ENCODE results near the gene ANKRD31. TPM values are rescaled to one million over a fixed set of nuclear protein-coding genes. Genes with fewer than 3 reads are reported as not detected.

The ANKRD31 gene, protein sequence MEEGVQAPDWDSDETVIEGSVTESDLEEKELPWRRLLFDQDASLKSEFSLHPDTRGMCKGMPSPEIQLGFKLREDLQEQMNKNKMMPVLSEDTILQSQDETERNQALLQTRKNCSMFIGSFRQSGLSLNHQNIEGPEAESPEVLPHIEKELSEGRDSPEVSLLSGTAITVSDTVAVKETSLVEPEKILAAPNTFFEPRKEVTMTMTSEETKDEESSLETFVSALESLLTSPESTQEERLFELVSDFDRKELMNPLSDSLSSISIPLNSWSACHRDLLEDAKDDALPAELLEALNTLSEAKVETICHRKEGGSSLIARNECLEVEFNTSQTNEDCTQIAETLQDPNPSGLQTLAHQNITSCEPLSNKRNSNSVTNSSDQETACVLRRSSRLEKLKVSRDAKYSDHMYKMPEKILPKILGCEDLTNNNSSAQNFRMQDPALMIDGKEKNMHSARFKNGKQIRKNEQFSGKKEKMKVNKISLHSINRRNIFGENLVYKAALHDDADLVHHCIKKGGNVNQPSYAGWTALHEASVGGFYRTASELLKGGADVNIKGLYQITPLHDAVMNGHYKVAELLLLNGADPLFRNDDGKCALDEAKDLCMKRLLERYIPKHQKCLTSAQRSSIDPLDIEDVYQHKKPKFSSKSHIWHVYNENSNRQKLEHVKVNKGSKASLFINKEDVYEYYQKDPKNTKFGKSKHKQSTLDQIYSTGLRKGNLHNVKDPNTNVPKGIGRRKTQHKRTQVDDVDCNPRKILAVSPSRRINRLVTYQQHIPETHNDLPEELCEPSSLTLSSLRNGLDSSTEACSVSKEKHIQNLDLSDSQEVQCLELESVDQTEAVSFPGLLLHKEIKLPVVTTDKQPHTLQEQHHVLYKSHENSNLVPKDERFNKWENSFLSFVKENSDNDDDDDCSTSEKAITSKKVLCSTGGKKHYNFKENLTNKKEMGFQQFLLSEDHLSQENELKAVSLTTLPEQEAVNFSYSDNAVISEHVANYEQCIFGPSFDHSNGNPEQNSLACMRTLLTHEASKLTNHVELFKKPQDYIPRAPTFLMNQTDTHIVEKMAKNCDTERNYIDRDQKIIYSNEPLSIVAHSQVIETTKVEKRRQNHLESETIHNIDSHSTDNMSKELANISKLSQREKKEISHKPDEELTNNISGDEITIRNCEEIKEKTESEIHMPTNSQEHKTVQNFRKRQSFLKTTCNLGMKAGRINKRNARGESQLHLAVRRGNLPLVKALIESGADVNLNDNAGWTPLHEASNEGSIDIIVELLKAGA (N-terminal part only)
- polyA plus RNA-seq (2013), result 0.14 TPM in 2 replicates

GRCh38 chr5:75236322-75237316 lies at the start of gene ANKRD31:
Gene ANKRD31, minus strand, starts transcription at chr5:75236878. Its CDS starts 192 bp downstream, at chr5:75236686.
- no CpG with 5 or more reads among the region's 58 CpGs for WGBS (ENCODE audit: extremely low coverage, insufficient coverage, insufficient read length)
- no peak within 1 kb of the TSS for H3K23ac ChIP-seq (ENCODE audit: low read length)
- H3K36me3 ChIP-seq (ENCODE audit: control insufficient read depth in 1 of 2, insufficient read depth in 2 of 2, low read length in 2 of 2), result peaks cover 0 to 1% of the 10 kb centered on the region in 2 experiments
- H3K79me2 ChIP-seq (ENCODE audit: control insufficient read depth, insufficient read depth, low read length, poor library complexity), result peaks cover 2% of the 10 kb centered on the region
- peak within 1 kb of the TSS; percentile 50 for H3K14ac ChIP-seq (ENCODE audit: low read length)
- H3K27ac ChIP-seq (ENCODE audit: low read depth, low read length), result no peak within 1 kb of the TSS
- peak; percentile 69 to 84 for DNase-seq
- no peak within 1 kb of the TSS for H2AK5ac ChIP-seq (ENCODE audit: low read length)
- H3K9ac ChIP-seq (ENCODE audit: low read length), result peak within 1 kb of the TSS; percentile 37
- no peak within 1 kb of the TSS for H2BK5ac ChIP-seq (ENCODE audit: low read depth, low read length, poor library complexity)
- H4K91ac ChIP-seq (ENCODE audit: low read depth, low read length), result peak within 1 kb of the TSS; percentile 52
- peaks cover 9 to 13% of the 10 kb centered on the region in 2 experiments for H3K4me1 ChIP-seq (ENCODE audit: control insufficient read depth in 1 of 2, insufficient read depth in 2 of 2, low read length in 2 of 2)
- peak within 1 kb of the TSS; percentile 50 for H4K12ac ChIP-seq (ENCODE audit: low read depth, low read length)
- peak within 1 kb of the TSS; percentile 68 for H2AFZ ChIP-seq (ENCODE audit: insufficient read depth, low read length, poor library complexity)
- peak within 1 kb of the TSS; percentile 62 for H2BK12ac ChIP-seq (ENCODE audit: low read length)
- peak within 1 kb of the TSS; percentile 74 for H3K4me2 ChIP-seq (ENCODE audit: low read length)
- H3K4me3 ChIP-seq (ENCODE audit: low read depth, low read length), result peak within 1 kb of the TSS; percentile 83
- peak within 1 kb of the TSS; percentile 62 for H3K18ac ChIP-seq (ENCODE audit: low read length)
- peak within 1 kb of the TSS; percentile 77 for H4K8ac ChIP-seq (ENCODE audit: low read depth, low read length)
- H3K79me1 ChIP-seq (ENCODE audit: low read length), result peaks cover 21% of the 10 kb centered on the region
- H3K9me3 ChIP-seq (ENCODE audit: insufficient read depth, low read depth, low read length), result no peaks in the 10 kb centered on the region
- peak within 1 kb of the TSS; percentile 65 for H2BK120ac ChIP-seq (ENCODE audit: insufficient read depth, low read length, poor library complexity)
- H3K27me3 ChIP-seq (ENCODE audit: insufficient read depth, low read length), result no peaks in the 10 kb centered on the region
- peak within 1 kb of the TSS; percentile 2 for H3K4ac ChIP-seq (ENCODE audit: low read depth, low read length)

GRCh38 chr5:75286211-75286773 lies 49.6 kb upstream of the ANKRD31 start:
- Histone ChIP-seq H4K8ac (ENCODE audit: low read depth, low read length) (no peak overlapping the region), H3K9ac (ENCODE audit: low read length) (no peak overlapping the region), H3K27ac (ENCODE audit: low read depth, low read length) (no peak overlapping the region), H3K4ac (ENCODE audit: low read depth, low read length) (no peak overlapping the region), H3K79me1 (ENCODE audit: low read length) (no peaks in the 10 kb centered on the region), H3K27me3 (ENCODE audit: insufficient read depth, low read length) (no peaks in the 10 kb centered on the region), H3K14ac (ENCODE audit: low read length) (no peak overlapping the region), H2AFZ (ENCODE audit: insufficient read depth, low read length, poor library complexity) (no peak overlapping the region), H3K79me2 (ENCODE audit: control insufficient read depth, insufficient read depth, low read length, poor library complexity) (no peaks in the 10 kb centered on the region), H2BK5ac (ENCODE audit: low read depth, low read length, poor library complexity) (no peak overlapping the region), H2BK12ac (ENCODE audit: low read length) (no peak overlapping the region), H3K23ac (ENCODE audit: low read length) (no peak overlapping the region), H3K4me3 (ENCODE audit: low read depth, low read length) (no peak overlapping the region), H2AK5ac (ENCODE audit: low read length) (no peak overlapping the region), H2BK120ac (ENCODE audit: insufficient read depth, low read length, poor library complexity) (no peak overlapping the region), H3K9me3 (ENCODE audit: insufficient read depth, low read depth, low read length) (no peaks in the 10 kb centered on the region), H3K4me2 (ENCODE audit: low read length) (no peak overlapping the region), H3K36me3 (ENCODE audit: control insufficient read depth in 1 of 2, insufficient read depth in 2 of 2, low read length in 2 of 2) (no peaks in the 10 kb centered on the region), H3K18ac (ENCODE audit: low read length) (no peak overlapping the region), H4K12ac (ENCODE audit: low read depth, low read length) (no peak overlapping the region), H4K91ac (ENCODE audit: low read depth, low read length) (no peak overlapping the region), H3K4me1 (ENCODE audit: control insufficient read depth in 1 of 2, insufficient read depth in 2 of 2, low read length in 2 of 2) (peaks cover 4 to 6% of the 10 kb centered on the region in 2 experiments)
- no peak for DNase-seq
- no CpG with 5 or more reads among the region's 3 CpGs for WGBS (ENCODE audit: extremely low coverage, insufficient coverage, insufficient read length)

DNA sequence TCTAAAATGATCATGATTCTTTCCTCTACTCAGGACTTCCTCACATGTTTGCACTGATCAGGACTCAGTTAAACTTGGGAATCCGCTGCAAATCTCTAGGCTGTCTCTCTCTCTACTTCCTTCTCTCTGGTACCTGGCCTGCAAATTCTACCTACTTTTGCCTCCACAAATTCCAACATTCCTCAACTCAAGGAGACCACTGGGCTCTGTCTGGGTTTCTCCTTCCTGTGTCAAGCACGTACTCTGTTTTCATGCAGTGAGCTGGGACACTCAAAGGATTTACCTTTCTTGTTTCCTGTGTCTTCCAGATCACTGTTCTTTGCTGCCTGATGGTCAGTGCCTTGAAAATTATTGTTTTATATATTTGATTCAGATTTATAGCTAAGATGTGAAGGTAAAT lies 45.9 kb upstream of the ANKRD31 start:
- H3K14ac ChIP-seq (ENCODE audit: low read length), result no peak overlapping the region
- H2BK120ac ChIP-seq (ENCODE audit: insufficient read depth, low read length, poor library complexity), result no peak overlapping the region
- H3K18ac ChIP-seq (ENCODE audit: low read length), result no peak overlapping the region
- H4K12ac ChIP-seq (ENCODE audit: low read depth, low read length), result no peak overlapping the region
- no peak overlapping the region for H2BK12ac ChIP-seq (ENCODE audit: low read length)
- H2BK5ac ChIP-seq (ENCODE audit: low read depth, low read length, poor library complexity), result no peak overlapping the region
- H3K27me3 ChIP-seq (ENCODE audit: insufficient read depth, low read length), result no peaks in the 10 kb centered on the region
- no peak for DNase-seq
- no peak overlapping the region for H3K4me2 ChIP-seq (ENCODE audit: low read length)
- no peak overlapping the region for H2AFZ ChIP-seq (ENCODE audit: insufficient read depth, low read length, poor library complexity)
- H2AK5ac ChIP-seq (ENCODE audit: low read length), result no peak overlapping the region
- no peak overlapping the region for H3K4me3 ChIP-seq (ENCODE audit: low read depth, low read length)
- no CpG with 5 or more reads among the region's 2 CpGs for WGBS (ENCODE audit: extremely low coverage, insufficient coverage, insufficient read length)
- H3K23ac ChIP-seq (ENCODE audit: low read length), result no peak overlapping the region
- no peak overlapping the region for H3K27ac ChIP-seq (ENCODE audit: low read depth, low read length)
- no peaks in the 10 kb centered on the region for H3K79me2 ChIP-seq (ENCODE audit: control insufficient read depth, insufficient read depth, low read length, poor library complexity)
- H3K4ac ChIP-seq (ENCODE audit: low read depth, low read length), result no peak overlapping the region
- H3K9me3 ChIP-seq (ENCODE audit: insufficient read depth, low read depth, low read length), result no peaks in the 10 kb centered on the region
- no peak overlapping the region for H3K9ac ChIP-seq (ENCODE audit: low read length)
- H4K91ac ChIP-seq (ENCODE audit: low read depth, low read length), result no peak overlapping the region
- no peaks in the 10 kb centered on the region for H3K79me1 ChIP-seq (ENCODE audit: low read length)
- no peaks in the 10 kb centered on the region for H3K36me3 ChIP-seq (ENCODE audit: control insufficient read depth in 1 of 2, insufficient read depth in 2 of 2, low read length in 2 of 2)
- no peak overlapping the region for H4K8ac ChIP-seq (ENCODE audit: low read depth, low read length)
- H3K4me1 ChIP-seq (ENCODE audit: control insufficient read depth in 1 of 2, insufficient read depth in 2 of 2, low read length in 2 of 2), result peaks cover 4 to 6% of the 10 kb centered on the region in 2 experiments
